Right ventricle myocardium superior (tissue), 1 donor: ENCODE results near the gene CLEC20A. TPM values are rescaled to one million over a fixed set of nuclear protein-coding genes. Genes with fewer than 3 reads are reported as not detected.
"Not testable (repeated sequence)": the region's sequence is repeated elsewhere in the genome, so short reads cannot be mapped to it uniquely, and the experiment has no call there.

Experiments used
- ATAC-seq: fragments of 200-7000 bp; cut with Tn5 transposase; one replicate; pipeline ENCODE4 v1.9.1; 2020; ENCODE audit warnings: mild to moderate bottlenecking; ENCODE audit not compliant: poor library complexity
- DNase-seq: peaks from one replicate; pipeline ENCODE4 v3.0.0-alpha.2; 2020
- intact Hi-C: fragments of 100-400 bp; cut with DNase I; formaldehyde crosslinking; loops from one replicate; pipeline ENCODE4 v1.11.2; 2022
- total RNA-seq: library from RNA; stranded (reverse); fragmentation: NEBNext Ultra II Directional; extraction: Animal tissue kit (Norgen Biotek cat#: 25700); gene quantifications from one replicate; pipeline ENCODE4 v1.2.1, GENCODE V29; 2021
- donor health status: DM: no; HTN: yes; CAD: no; lungs with severe emphysema.

Gene CLEC20A
- total RNA-seq, 1 donor from 2014 or later = not detected

GRCh38 chr1:178503316-178503715 lies 6.6 kb upstream of the CLEC20A start:
- intact Hi-C loops, DNase-seq, ATAC-seq: not testable (repeated sequence)

DNA sequence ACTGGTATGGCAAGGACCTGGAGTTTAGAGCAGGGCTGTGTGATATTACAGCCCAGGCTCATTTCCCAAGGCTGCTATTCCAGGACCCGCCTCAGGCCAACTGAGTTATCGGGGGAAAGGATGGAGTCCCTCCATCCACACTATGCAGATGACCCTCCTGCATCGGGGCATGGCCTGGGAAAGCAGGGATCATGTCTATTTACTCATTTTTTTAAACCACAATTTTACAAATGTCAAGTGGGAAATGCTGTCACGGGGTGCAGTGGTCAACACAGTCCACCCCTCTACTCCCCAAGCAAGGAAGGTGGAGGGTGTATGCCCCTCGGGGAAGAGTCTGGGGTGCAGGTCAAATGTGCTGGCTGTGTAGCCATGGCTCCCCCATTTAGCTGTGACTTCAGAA lies 6.1 kb upstream of the CLEC20A start:
- ATAC-seq (no peak), DNase-seq (no peak)
- intact Hi-C loops = no loop called here

- DNase-seq (no peak), ATAC-seq (no peak)
- intact Hi-C loops = no loop called here
Measured at GRCh38 chr1:178502330-178502714, 5.6 kb upstream of the CLEC20A start.

GRCh38 chr1:178501705-178502329 lies 5.1 kb upstream of the CLEC20A start:
- peak; percentile 88 for ATAC-seq
- intact Hi-C loops = loop anchor here (2.0 kb wide), 1 partner anchor 191 kb away; no protein-coding TSS in a partner anchor
- peak; percentile 80 for DNase-seq

GRCh38 chr1:178500936-178501554 lies 4.3 kb upstream of the CLEC20A start:
- DNase-seq (no peak), ATAC-seq (no peak)
- intact Hi-C loops = loop anchor here (2.0 kb wide), 1 partner anchor 190 kb away; no protein-coding TSS in a partner anchor

- intact Hi-C loops = loop anchor here (2.0 kb wide), 1 partner anchor 189 kb away; no protein-coding TSS in a partner anchor
- no peak for DNase-seq
- no peak for ATAC-seq
Measured at GRCh38 chr1:178500091-178500770, 3.5 kb upstream of the CLEC20A start.

DNA sequence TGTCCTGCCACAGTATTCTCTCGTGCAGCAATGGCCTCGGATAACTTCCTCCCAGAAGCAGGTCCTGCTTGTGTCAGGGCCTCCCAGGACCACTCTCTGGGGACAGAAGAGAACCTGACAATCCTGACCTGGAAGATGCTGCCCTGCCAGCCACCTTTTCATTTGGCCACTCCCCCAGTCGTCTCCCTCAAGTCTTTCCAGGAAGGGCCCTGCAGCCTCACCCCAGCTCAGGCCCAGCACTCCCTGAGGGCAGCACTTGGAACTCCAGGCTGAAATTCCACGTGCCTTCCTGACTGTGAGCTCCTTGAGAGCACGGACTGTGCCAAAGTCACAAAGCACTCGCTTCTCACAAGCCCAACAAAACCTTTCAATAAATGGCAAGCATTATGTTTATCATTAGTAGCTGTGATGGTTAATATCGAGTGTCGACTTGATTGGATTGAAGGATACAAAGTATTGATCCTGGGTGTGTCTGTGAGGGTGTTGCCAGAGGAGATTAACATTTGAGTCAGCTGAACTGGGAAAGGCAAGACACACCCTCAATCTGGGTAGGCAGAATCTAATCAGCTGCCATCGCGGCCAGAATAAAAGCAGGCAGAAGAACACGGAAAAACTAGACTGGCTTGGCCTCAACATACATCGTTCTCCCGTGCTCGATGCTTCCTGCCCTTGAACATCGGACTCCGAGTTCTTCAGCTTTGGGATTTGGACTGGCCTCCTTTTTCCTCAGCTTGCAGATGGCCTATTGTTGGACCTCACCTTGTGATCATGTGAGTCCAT lies 2.3 kb upstream of the CLEC20A start:
- intact Hi-C loops = no loop called here
- no peak for DNase-seq
- ATAC-seq = no peak

GRCh38 chr1:178497903-178498478 lies 1.2 kb upstream of the CLEC20A start:
- intact Hi-C loops = no loop called here
- ATAC-seq = no peak
- no peak for DNase-seq

GRCh38 chr1:178495741-178496409 lies 889 bp downstream of the CLEC20A start:
- intact Hi-C loops = no loop called here
- no peak for DNase-seq
- ATAC-seq = no peak

DNA sequence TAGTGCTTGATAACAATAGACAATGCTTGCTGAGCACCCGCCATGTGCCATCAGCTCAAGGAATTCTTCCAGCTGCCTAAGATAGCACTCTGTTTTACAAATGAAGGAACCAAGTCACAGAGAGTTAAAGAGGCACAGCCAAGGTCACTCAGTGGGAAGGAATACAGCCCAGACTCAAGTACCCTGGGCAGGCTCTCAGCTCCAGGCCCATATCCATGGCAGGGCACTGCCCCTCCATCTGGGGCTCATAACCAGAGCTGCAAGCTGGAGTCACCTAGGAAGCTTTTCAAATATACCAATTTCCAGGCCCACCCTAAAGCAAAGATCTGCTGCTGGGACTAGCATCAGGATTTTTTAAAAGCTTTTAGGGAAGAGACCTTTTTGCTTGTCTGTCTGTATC lies 1.6 kb downstream of the CLEC20A start:
- intact Hi-C loops = no loop called here
- ATAC-seq = peak; percentile 53
- DNase-seq = no peak

- DNase-seq (peak; percentile 59), ATAC-seq (peak; percentile 80)
- intact Hi-C loops = no loop called here
Measured at GRCh38 chr1:178494569-178494971, 2.2 kb downstream of the CLEC20A start.

- ATAC-seq = no peak
- intact Hi-C loops = no loop called here
- DNase-seq = no peak
Measured at GRCh38 chr1:178493301-178493741, 3.4 kb downstream of the CLEC20A start.

GRCh38 chr1:178492341-178492740 lies 4.4 kb downstream of the CLEC20A start:
- intact Hi-C loops = no loop called here
- ATAC-seq (no peak), DNase-seq (no peak)

GRCh38 chr1:178491721-178492120 lies 5.0 kb downstream of the CLEC20A start:
- no peak for ATAC-seq
- intact Hi-C loops = no loop called here
- no peak for DNase-seq

- intact Hi-C loops = no loop called here
- ATAC-seq (no peak), DNase-seq (no peak)
Measured at GRCh38 chr1:178490967-178491366, 5.8 kb downstream of the CLEC20A start.

DNA sequence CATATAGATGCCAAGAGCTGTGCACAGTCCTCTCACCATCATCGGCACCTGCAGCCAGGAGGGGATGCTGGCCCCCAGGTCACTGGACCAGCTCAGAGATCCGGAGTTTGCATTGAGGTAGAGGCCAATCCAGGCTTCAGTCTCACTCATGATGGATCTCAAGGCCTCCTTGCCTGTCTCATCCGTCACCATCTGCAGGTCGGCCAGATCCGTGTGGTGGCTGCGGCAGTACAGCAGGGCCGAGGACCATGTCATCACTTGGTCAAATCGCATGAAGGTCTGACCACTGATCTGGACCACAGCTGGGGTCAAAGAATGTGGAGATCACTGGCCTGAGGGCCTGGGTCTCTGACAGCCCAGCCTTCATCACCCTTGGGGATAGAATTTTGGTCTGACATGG lies 6.6 kb downstream of the CLEC20A start:
- ATAC-seq (no peak), DNase-seq (no peak)
- intact Hi-C loops = no loop called here

DNA sequence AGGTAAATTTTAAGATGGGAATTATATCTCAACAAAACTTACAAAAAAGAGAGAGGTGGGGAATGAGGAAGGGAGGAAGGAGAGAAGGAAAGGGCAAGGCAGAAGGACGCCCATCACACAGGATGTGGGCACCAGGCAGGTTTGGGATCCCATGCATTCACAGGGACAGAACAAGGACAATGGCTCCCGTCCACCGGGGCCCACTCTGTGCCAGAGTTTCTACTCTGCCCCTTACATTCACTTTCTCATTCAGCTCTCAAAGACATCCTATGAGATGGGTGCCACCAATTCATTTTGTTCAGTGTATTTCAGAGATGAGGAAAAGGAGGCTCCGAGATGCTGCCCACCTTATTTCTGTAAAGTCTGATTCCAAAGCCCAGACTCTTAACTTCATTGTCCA lies 7.4 kb downstream of the CLEC20A start:
- DNase-seq (no peak), ATAC-seq (no peak)
- intact Hi-C loops = no loop called here

- intact Hi-C loops = no loop called here
- ATAC-seq = no peak
- no peak for DNase-seq
Measured at GRCh38 chr1:178488393-178488792, 8.4 kb downstream of the CLEC20A start.
